K562 (cell line): ENCODE measurements around the gene SPRN. TPM values are rescaled to one million over a fixed set of nuclear protein-coding genes. Genes with fewer than 3 reads are reported as not detected.

ENCODE experiments used
- ATAC-seq: fragments of 200-7000 bp; cut with Tn5 transposase; 3 replicates; pipeline ENCODE4 v1.9.1; 2020; ENCODE audit warnings: moderate library complexity
- BruUV-seq: library from RNA; stranded (reverse); fragments of 400-500 nt; replicated peaks from 2 replicates; lab custom pipeline; 2021; lab: Mats Ljungman, UMichigan
- CTCF ChIA-PET: fragments of 300-600 bp; formaldehyde crosslinking; extraction: SDS; loops from one replicate; lab custom pipeline; 2021; ENCODE audit warnings: low intra/inter-chr PET ratio; lab: Yijun Ruan, JAX
- POLR2A ChIA-PET: fragments of 300-600, 350-650 bp; sonication (Branson Sonifier 250); formaldehyde crosslinking; extraction: SDS; loops from one replicate; lab custom pipeline; 2021; ENCODE audit warnings: antibody characterized with exemption, inconsistent platforms; lab: Yijun Ruan, JAX
- DNase-seq, 4 experiments: peaks; one replicate each; pipeline versions ENCODE4 v3.0.0 to v3.0.0-alpha.2; 2011 to 2018; ENCODE audit warnings: low spot score in 3 of 4, mixed read lengths in 3 of 4; ENCODE audit errors: extremely low read depth in 1 of 4
- FAIRE-seq: peaks from 2 replicates; lab custom pipeline; 2011; peaks lifted over from hg19 to GRCh38; lab: Jason Lieb, UNC
- H2AFZ ChIP-seq: 2 replicates; pipeline ENCODE4 v1.6.0; 2011; ENCODE audit warnings: low read depth, low read length, control low read depth, inconsistent platforms
- H3K27ac ChIP-seq: fragments of 200-600 bp; 3 replicates; pipeline ENCODE4 v1.8.0; 2011; ENCODE audit warnings: low read depth, mild to moderate bottlenecking, control low read depth, inconsistent platforms, low read length, moderate library complexity, mixed read lengths; ENCODE audit errors: extremely low read depth
- H3K27me3 ChIP-seq, 2 experiments: fragments of 300-600 bp in 1 of 2; 2 replicates in 1 of 2; 3 replicates in 1 of 2; pipeline versions ENCODE4 v1.6.0 to v1.8.0; 2011; ENCODE audit warnings: inconsistent platforms in 2 of 2, low read length in 2 of 2, mild to moderate bottlenecking in 1 of 2, mixed read lengths in 1 of 2, moderate library complexity in 1 of 2; ENCODE audit not compliant: control insufficient read depth in 2 of 2, insufficient read depth in 2 of 2
- H3K36me3 ChIP-seq: fragments of 300-600 bp; 3 replicates; pipeline ENCODE4 v1.8.0; 2011; ENCODE audit warnings: mild to moderate bottlenecking, low read length, inconsistent platforms; ENCODE audit not compliant: control insufficient read depth, insufficient read depth
- H3K4me1 ChIP-seq, 2 experiments: fragments of 200-600 bp in 1 of 2; replicated peaks in 1 of 2; 2 replicates in 1 of 2; 3 replicates in 1 of 2; pipeline versions ENCODE4 v1.5.1 to v1.8.0; 2011; ENCODE audit warnings: inconsistent platforms in 2 of 2, low read length in 2 of 2, mild to moderate bottlenecking in 1 of 2, mixed read lengths in 1 of 2, moderate library complexity in 1 of 2; ENCODE audit not compliant: control insufficient read depth in 2 of 2, insufficient read depth in 2 of 2
- H3K4me2 ChIP-seq: 2 replicates; pipeline ENCODE4 v1.6.1; 2011; ENCODE audit warnings: low read length, control low read depth, inconsistent platforms, mixed read lengths; ENCODE audit not compliant: insufficient read depth
- H3K4me3 ChIP-seq: fragments of 200-600 bp; sonication (generic), shearing (Covaris generic); 2 replicates; pipeline ENCODE4 v1.5.1; 2016; ENCODE audit warnings: control low read depth, inconsistent platforms
- H3K79me2 ChIP-seq: fragments of 200-600 bp; 3 replicates; pipeline ENCODE4 v1.8.0; 2011; ENCODE audit warnings: low read length, inconsistent platforms; ENCODE audit not compliant: control insufficient read depth, insufficient read depth
- H3K9ac ChIP-seq, 2 experiments: 2 replicates each; pipeline versions ENCODE4 v1.6.0 to v1.6.1; 2011; ENCODE audit warnings: low read depth in 2 of 2, low read length in 2 of 2, control low read depth in 1 of 2, inconsistent platforms in 1 of 2, mild to moderate bottlenecking in 1 of 2, mixed read lengths in 1 of 2; ENCODE audit not compliant: insufficient read depth in 1 of 2
- H3K9me1 ChIP-seq: one replicate; pipeline ENCODE4 v1.6.0; 2011; ENCODE audit warnings: inconsistent platforms, mild to moderate bottlenecking, low read length, moderate library complexity; ENCODE audit not compliant: control insufficient read depth, insufficient read depth
- H3K9me3 ChIP-seq: replicated peaks from 2 replicates; pipeline ENCODE4 v1.5.1; 2011; ENCODE audit warnings: low read depth, low read length, inconsistent platforms; ENCODE audit not compliant: control insufficient read depth, insufficient read depth
- H4K20me1 ChIP-seq: replicated peaks from 2 replicates; pipeline ENCODE4 v1.6.1; 2011; ENCODE audit warnings: low read length, inconsistent platforms, mixed read lengths; ENCODE audit not compliant: control insufficient read depth, insufficient read depth
- BCLAF1 ChIP-seq, 2 experiments: fragments of 450-650 bp in 1 of 2; IDR thresholded peaks; 2 replicates each; pipeline ENCODE4 v1.6.1; 2011 to 2017; ENCODE audit warnings: low read depth in 2 of 2, antibody characterized with exemption in 1 of 2, borderline replicate concordance in 1 of 2, low read length in 1 of 2, mild to moderate bottlenecking in 1 of 2, mixed read lengths in 1 of 2; ENCODE audit not compliant: control insufficient read depth in 1 of 2
- GABPA ChIP-seq: fragments of 200-800 bp; sonication (Bioruptor generic); conservative IDR thresholded peaks from 2 replicates; pipeline ENCODE4 v1.6.1; 2016; ENCODE audit warnings: low read depth, missing genetic modification characterization, missing compliant biosample characterization
- HMGN3 ChIP-seq: IDR thresholded peaks from 2 replicates; pipeline ENCODE4 v1.6.1; 2011; ENCODE audit warnings: borderline replicate concordance, low read depth, mild to moderate bottlenecking, mixed read lengths, low read length; ENCODE audit not compliant: insufficient read length; ENCODE audit errors: extremely low read depth
- IRF2 ChIP-seq: sonication (generic); formaldehyde crosslinking; IDR thresholded peaks from 2 replicates; pipeline ENCODE4 v1.8.1; 2022; ENCODE audit warnings: mild to moderate bottlenecking, missing genetic modification reagents
- TFAP4 ChIP-seq: sonication (generic); formaldehyde crosslinking; IDR thresholded peaks from 2 replicates; pipeline ENCODE4 v1.8.0; 2022; ENCODE audit warnings: missing genetic modification reagents, mild to moderate bottlenecking, moderate library complexity, borderline replicate concordance
- ZBTB26 ChIP-seq: fragments of 450-650 bp; formaldehyde crosslinking; IDR thresholded peaks from 2 replicates; pipeline ENCODE4 v1.4.0; 2022; ENCODE audit warnings: missing genetic modification characterization
- ZBTB7A ChIP-seq: IDR thresholded peaks from 2 replicates; pipeline ENCODE4 v1.6.1; 2011; ENCODE audit warnings: low read depth, mild to moderate bottlenecking, low read length, moderate library complexity, borderline replicate concordance; ENCODE audit not compliant: control insufficient read depth
- WGBS: fragments of 100-300 bp; shearing (Covaris generic); methylation state at CpG from one replicate; pipeline ENCODE4 v1.1.6; 2016; ENCODE audit warnings: low coverage, mixed read lengths; ENCODE audit not compliant: insufficient coverage; ENCODE audit errors: missing lambda C conversion rate; 5-methylcytosine and 5-hydroxymethylcytosine counted together
- in situ Hi-C: fragments of 300-500 bp; cut with MboI; formaldehyde crosslinking; loops from 4 replicates; pipeline ENCODE4 v1.15.0; 2018; ENCODE audit warnings: inconsistent platforms, mixed read lengths
- intact Hi-C: fragments of 100-400 bp; cut with micrococcal nuclease; formaldehyde crosslinking; loops from 2 replicates; pipeline ENCODE4 v1.14.2; 2022
- polyA plus RNA-seq, 8 experiments: library from polyadenylated mRNA; depleted of rRNA in 4 of 8; stranded (reverse) in 5 of 8; unstranded in 3 of 8; fragments of >200 nt; fragmentation: Nextera tagmentation in 2 of 8; fragmentation: Illumina TruSeq in 1 of 8; extraction: Ambion mirVana in 2 of 8; extraction: Trizol in 1 of 8; gene quantifications; 2 replicates each; pipeline versions ENCODE4 v1.2.1 to v1.2.3, GENCODE V29; 2011 to 2014; ENCODE audit warnings: inconsistent platforms in 1 of 8, missing spikeins in 1 of 8
- total RNA-seq, 7 experiments: library from RNA; depleted of rRNA in 6 of 7; stranded (reverse); fragments of >200 nt in 6 of 7; fragmentation: Illumina TruSeq in 2 of 7; extraction: Trizol in 2 of 7; gene quantifications; 2 replicates each; pipeline versions ENCODE4 v1.2.1 to v1.2.3, GENCODE V29; 2011 to 2021; ENCODE audit warnings: low replicate concordance in 1 of 7

SPRN gene
- total and polyA plus RNA-seq, 9 of the 15 experiments (the other 6 are each of a cell fraction or from before 2014, with no cell fraction given) = 0.04 TPM; not detected in 8

GRCh38 chr10:133377818-133378250 lies 46.6 kb downstream of the SPRN start:
- H3K9me1 ChIP-seq = no peaks in the 10 kb centered on the region
- no peaks in the 10 kb centered on the region for H3K9me3 ChIP-seq
- POLR2A ChIA-PET = interaction anchor here (0.6 to 1.5 kb wide), 3 partner anchors 7 to 17 kb away, joined by 3 to 5 read pairs (median 3); no protein-coding TSS in a partner anchor
- TF ChIP-seq BCLAF1 (IDR thresholded peaks at IDR 0.05; ENCODE audit: borderline replicate concordance in 1 of 2, control insufficient read depth in 1 of 2, low read depth in 2 of 2, low read length in 1 of 2) (no peak), IRF2 (CRISPR knock-in tag) (no peak), GABPA (tag) (0 out of 2 replicates have a peak, but pooled peaks have one; percentile 14), HMGN3 (no peak), TFAP4 (0 out of 2 replicates have a peak, but pooled peaks have one; percentile 10), ZBTB26 (CRISPR knock-in tag) (no peak), ZBTB7A (peak; percentile 6; the same call in 1 of the 2 replicates)
- peak overlapping the region; percentile 86 for H3K4me2 ChIP-seq
- CTCF ChIA-PET = no interaction called here
- H2AFZ ChIP-seq = peak overlapping the region; percentile 87
- H3K36me3 ChIP-seq = no peaks in the 10 kb centered on the region
- BruUV-seq = no TSS peak
- in situ Hi-C loops (no loop called here), intact Hi-C loops (no loop called here)
- peaks cover 3% of the 10 kb centered on the region; the same call in 1 of the 3 replicates for H3K79me2 ChIP-seq
- H4K20me1 ChIP-seq = no peaks in the 10 kb centered on the region
- peak overlapping the region; percentile 56 for H3K4me3 ChIP-seq
- ATAC-seq (no peak), DNase-seq (no peak), FAIRE-seq (no peak)
- H3K9ac ChIP-seq = peak overlapping the region in 1 of 2 experiments; percentile 92; a peak in 2 of 4 replicates
- no peak overlapping the region for H3K27ac ChIP-seq
- WGBS = 47% methylated on average over 5 of the region's 20 CpGs
- H3K27me3 ChIP-seq = no peaks in the 10 kb centered on the region
- peaks cover 7 to 41% of the 10 kb centered on the region in 2 experiments; a peak in 3 of 5 replicates for H3K4me1 ChIP-seq
